H1 (cell line): Measurements from ENCODE around the gene ARHGAP8. TPM values are rescaled to one million over a fixed set of nuclear protein-coding genes. Genes with fewer than 3 reads are reported as not detected.

Experiments used
- CTCF ChIA-PET: fragments of 300-600 bp; sonication (Branson Sonifier 250); formaldehyde crosslinking; loops from one replicate; lab custom pipeline; 2021; ENCODE audit not compliant: partially characterized antibody; lab: Charles Lee
- POLR2A ChIA-PET: fragments of 300-600 bp; sonication (Branson Sonifier 250); formaldehyde crosslinking; loops from one replicate; lab custom pipeline; 2021; ENCODE audit warnings: inconsistent platforms; ENCODE audit not compliant: partially characterized antibody; lab: Charles Lee
- DNase-seq, 2 experiments: peaks; one replicate each; pipeline versions ENCODE4 v3.0.0 to v3.0.0-alpha.2; 2010 to 2022; ENCODE audit warnings: low spot score in 2 of 2, low read depth in 1 of 2, mixed read lengths in 1 of 2
- FAIRE-seq: peaks from 2 replicates; lab custom pipeline; 2011; peaks lifted over from hg19 to GRCh38; lab: Jason Lieb, UNC
- H2AFZ ChIP-seq: 2 replicates; pipeline ENCODE4 v1.8.1; 2012; ENCODE audit warnings: low read length, inconsistent platforms
- H2AK5ac ChIP-seq: 2 replicates; pipeline ENCODE4 v1.6.1; 2013; ENCODE audit warnings: low read depth, low read length
- H2BK120ac ChIP-seq: replicated peaks from 2 replicates; pipeline ENCODE3; 2013; ENCODE audit warnings: low read depth, low read length, inconsistent platforms
- H2BK12ac ChIP-seq: 2 replicates; pipeline ENCODE4 v1.6.1; 2013; ENCODE audit warnings: low read depth, low read length
- H2BK15ac ChIP-seq: 2 replicates; pipeline ENCODE4 v1.6.1; 2013; ENCODE audit warnings: low read length
- H2BK20ac ChIP-seq: 2 replicates; pipeline ENCODE4 v1.6.1; 2013; ENCODE audit warnings: low read length
- H2BK5ac ChIP-seq: 2 replicates; pipeline ENCODE4 v1.6.1; 2013; ENCODE audit warnings: low read depth, low read length
- H3K14ac ChIP-seq: 2 replicates; pipeline ENCODE4 v1.6.1; 2013; ENCODE audit warnings: inconsistent platforms; ENCODE audit not compliant: insufficient read length
- H3K18ac ChIP-seq: 2 replicates; pipeline ENCODE4 v1.6.1; 2013; ENCODE audit warnings: low read length; ENCODE audit errors: extremely low read depth
- H3K23ac ChIP-seq: 2 replicates; pipeline ENCODE4 v1.6.1; 2013; ENCODE audit warnings: inconsistent platforms; ENCODE audit not compliant: insufficient read length
- H3K23me2 ChIP-seq: 2 replicates; pipeline ENCODE4 v1.6.1; 2013; ENCODE audit warnings: low read depth, low read length
- H3K27ac ChIP-seq: 2 replicates; pipeline ENCODE4 v1.6.1; 2011; ENCODE audit warnings: low read depth, low read length, inconsistent platforms
- H3K27me3 ChIP-seq, 4 experiments: replicated peaks in 1 of 4; 1 replicate in 1 of 4; 2 replicates in 3 of 4; pipeline versions ENCODE4 v1.6.1 to v1.8.1; 2011 to 2013; ENCODE audit warnings: low read length in 3 of 4, mild to moderate bottlenecking in 3 of 4, inconsistent platforms in 2 of 4, mixed read lengths in 2 of 4, moderate library complexity in 1 of 4; ENCODE audit not compliant: control insufficient read depth in 3 of 4, insufficient read depth in 3 of 4; ENCODE audit errors: extremely low read depth in 1 of 4
- H3K36me3 ChIP-seq, 4 experiments: 2 replicates each; pipeline versions ENCODE4 v1.6.1 to v1.8.1; 2011 to 2013; ENCODE audit warnings: mild to moderate bottlenecking in 4 of 4, low read length in 3 of 4, moderate library complexity in 2 of 4, control low read depth in 1 of 4, inconsistent platforms in 1 of 4; ENCODE audit not compliant: insufficient read depth in 4 of 4, control insufficient read depth in 2 of 4
- H3K4ac ChIP-seq: replicated peaks from 2 replicates; pipeline ENCODE3; 2013; ENCODE audit warnings: low read length, low read depth, mixed read lengths, inconsistent platforms; ENCODE audit not compliant: insufficient read length
- H3K4me1 ChIP-seq, 4 experiments: replicated peaks in 1 of 4; 1 replicate in 1 of 4; 2 replicates in 3 of 4; pipeline versions ENCODE4 v1.6.1 to v1.8.1; 2011 to 2013; ENCODE audit warnings: low read length in 3 of 4, inconsistent platforms in 2 of 4, mixed read lengths in 1 of 4; ENCODE audit not compliant: insufficient read depth in 4 of 4, control insufficient read depth in 3 of 4
- H3K4me2 ChIP-seq, 2 experiments: 2 replicates each; pipeline versions ENCODE4 v1.6.1 to v1.8.1; 2011 to 2013; ENCODE audit warnings: low read depth in 2 of 2, low read length in 2 of 2, control low read depth in 1 of 2, inconsistent platforms in 1 of 2, mild to moderate bottlenecking in 1 of 2; ENCODE audit not compliant: insufficient read depth in 1 of 2
- H3K4me3 ChIP-seq, 4 experiments: fragments of 200-600, 300-600 bp in 1 of 4; sonication (generic), shearing (Covaris generic), sonication (Bioruptor Twin) in 1 of 4; 2 replicates each; pipeline versions ENCODE4 v1.5.1 to v1.8.1; 2011 to 2016; ENCODE audit warnings: low read length in 4 of 4, low read depth in 3 of 4, control low read depth in 2 of 4, inconsistent platforms in 2 of 4, mild to moderate bottlenecking in 2 of 4, mixed read lengths in 1 of 4, moderate library complexity in 1 of 4; ENCODE audit not compliant: insufficient read depth in 2 of 4; ENCODE audit errors: extremely low read depth in 1 of 4
- H3K56ac ChIP-seq: replicated peaks from 2 replicates; pipeline ENCODE3; 2013; ENCODE audit warnings: low read depth, mild to moderate bottlenecking, mixed read lengths, low read length, inconsistent platforms; ENCODE audit not compliant: insufficient read length
- H3K79me1 ChIP-seq: 2 replicates; pipeline ENCODE4 v1.6.1; 2013; ENCODE audit warnings: low read depth, low read length, control low read depth
- H3K79me2 ChIP-seq, 2 experiments: 2 replicates each; pipeline versions ENCODE4 v1.6.1 to v1.8.1; 2012 to 2013; ENCODE audit warnings: low read length in 2 of 2, mild to moderate bottlenecking in 2 of 2, inconsistent platforms in 1 of 2; ENCODE audit not compliant: insufficient read depth in 2 of 2, control insufficient read depth in 1 of 2
- H3K9ac ChIP-seq, 4 experiments: replicated peaks in 1 of 4; 1 replicate in 1 of 4; 2 replicates in 3 of 4; pipeline versions ENCODE4 v1.6.1 to v1.8.1; 2011 to 2013; ENCODE audit warnings: low read depth in 3 of 4, low read length in 3 of 4, control low read depth in 2 of 4, mild to moderate bottlenecking in 2 of 4, moderate library complexity in 2 of 4, inconsistent platforms in 1 of 4; ENCODE audit errors: extremely low read depth in 1 of 4
- H3K9me3 ChIP-seq, 2 experiments: 2 replicates each; pipeline versions ENCODE4 v1.6.1 to v1.8.1; 2012 to 2013; ENCODE audit warnings: mild to moderate bottlenecking in 2 of 2, moderate library complexity in 2 of 2, control low read depth in 1 of 2, inconsistent platforms in 1 of 2, low read depth in 1 of 2, low read length in 1 of 2, mixed read lengths in 1 of 2; ENCODE audit not compliant: insufficient read depth in 2 of 2
- H4K20me1 ChIP-seq, 2 experiments: replicated peaks in 1 of 2; 2 replicates each; pipeline versions ENCODE3 to v1.8.1; 2011 to 2013; ENCODE audit warnings: inconsistent platforms in 2 of 2, low read length in 2 of 2, mild to moderate bottlenecking in 1 of 2; ENCODE audit not compliant: insufficient read depth in 2 of 2, control insufficient read depth in 1 of 2
- H4K5ac ChIP-seq: 2 replicates; pipeline ENCODE4 v1.6.1; 2013; ENCODE audit warnings: low read length, low read depth, mixed read lengths, inconsistent platforms; ENCODE audit not compliant: insufficient read length
- H4K8ac ChIP-seq: 2 replicates; pipeline ENCODE4 v1.8.0; 2013; ENCODE audit warnings: mild to moderate bottlenecking, moderate library complexity, low read length, inconsistent platforms; ENCODE audit not compliant: insufficient read depth; ENCODE audit errors: extremely low read depth
- H4K91ac ChIP-seq: replicated peaks from 2 replicates; pipeline ENCODE3; 2013; ENCODE audit warnings: low read length, mixed read lengths, inconsistent platforms; ENCODE audit not compliant: insufficient read length
- ASH2L ChIP-seq: fragments of 200-600, 300-600 bp; sonication (generic); IDR thresholded peaks from one replicate; pipeline ENCODE4 v1.7.1; 2017; ENCODE audit warnings: low read length
- EGR1 ChIP-seq: IDR thresholded peaks from 2 replicates; pipeline ENCODE4 v1.6.1; 2011; ENCODE audit warnings: low read depth, low read length, borderline replicate concordance
- EZH2 ChIP-seq: fragments of 200-600 bp; sonication (generic); IDR thresholded peaks from 2 replicates; pipeline ENCODE4 v1.7.1; 2012; ENCODE audit warnings: low read depth, mild to moderate bottlenecking, moderate library complexity, low read length, inconsistent platforms; ENCODE audit not compliant: severe bottlenecking
- SIX5 ChIP-seq: IDR thresholded peaks from 2 replicates; pipeline ENCODE4 v1.6.1; 2011; ENCODE audit warnings: mild to moderate bottlenecking, low read depth, low read length
- WGBS, 2 experiments: shearing (Covaris generic) in 1 of 2; methylation state at CpG; one replicate each; pipeline versions ENCODE4 v1.1.6 to v1.1.7; 2013 to 2015; ENCODE audit warnings: low lambda C conversion rate in 2 of 2, mixed read lengths in 2 of 2, inconsistent platforms in 1 of 2, low coverage in 1 of 2, missing lambda C conversion rate in 1 of 2; ENCODE audit not compliant: insufficient replicate concordance in 2 of 2, insufficient coverage in 1 of 2, insufficient read length in 1 of 2; ENCODE audit errors: extremely low coverage in 1 of 2, missing lambda C conversion rate in 1 of 2; 5-methylcytosine and 5-hydroxymethylcytosine counted together
- polyA plus RNA-seq, 7 experiments: library from polyadenylated mRNA; depleted of rRNA in 3 of 7; stranded (reverse) in 5 of 7; unstranded in 2 of 7; fragments of >200 nt in 5 of 7; fragments of 200-250 nt in 2 of 7; gene quantifications; 1 replicate in 5 of 7; 2 replicates in 1 of 7; 4 replicates in 1 of 7; pipeline versions ENCODE4 v1.2.1 to v1.2.3, GENCODE V29; 2011 to 2013; ENCODE audit warnings: missing spikeins in 2 of 7, mixed read lengths in 2 of 7
- total RNA-seq: library from RNA; stranded (reverse); fragmentation: NEBNext Ultra II Directional; extraction: Animal tissue kit (Norgen Biotek cat#: 25700); gene quantifications from 2 replicates; pipeline ENCODE4 v1.2.1, GENCODE V29; 2021
- TF ChIP-seq, protein P1 (sequence below): IDR thresholded peaks from 2 replicates; pipeline ENCODE4 v1.6.1; 2012; ENCODE audit warnings: inconsistent platforms
- TF ChIP-seq, protein P2 (sequence below): IDR thresholded peaks from 2 replicates; pipeline ENCODE4 v1.6.1; 2012; ENCODE audit warnings: low read length, inconsistent platforms
- TF ChIP-seq, protein P3 (sequence below): IDR thresholded peaks from 2 replicates; pipeline ENCODE4 v1.6.1; 2011; ENCODE audit warnings: low read length, improper control_type of control experiment

Gene ARHGAP8
- total and polyA plus RNA-seq, 2 of the 8 experiments (the other 6 are each of a cell fraction or from before 2014, with no cell fraction given) = 35.6 to 47.7 TPM

DNA sequence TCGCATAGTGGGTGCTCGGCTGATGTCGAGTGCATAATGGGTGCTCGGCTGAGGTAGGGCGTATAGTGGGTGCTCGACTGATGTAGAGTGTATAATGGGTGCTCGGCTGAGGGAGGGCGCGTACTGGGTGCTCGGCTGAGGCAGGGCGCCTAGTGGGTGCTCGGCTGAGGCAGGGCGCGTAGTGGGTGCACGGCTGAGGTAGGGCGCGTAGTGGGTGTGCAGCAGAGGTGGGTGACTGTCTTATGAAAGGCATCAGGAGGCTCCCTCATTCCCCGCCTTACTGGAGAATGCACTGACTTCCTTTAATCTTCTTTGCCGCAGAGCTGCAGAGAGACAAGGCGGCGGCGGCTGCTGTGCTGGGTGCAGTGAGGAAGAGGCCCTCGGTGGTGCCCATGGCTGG lies 33.8 kb downstream of the ARHGAP8 start:
- no peak overlapping the region for H3K9ac ChIP-seq
- H3K56ac ChIP-seq = no peak overlapping the region
- H4K20me1 ChIP-seq = peaks cover 0 to 5% of the 10 kb centered on the region in 2 experiments
- FAIRE-seq (no peak), DNase-seq (no peak)
- no peak overlapping the region for H2AFZ ChIP-seq
- no peak overlapping the region for H3K14ac ChIP-seq
- no peak overlapping the region for H2BK15ac ChIP-seq
- no peak overlapping the region for H3K4ac ChIP-seq
- 92% methylated on average over 23 of the region's 23 CpGs; no CpG with 5 or more reads in 1 of the 2 experiments for WGBS, 2 experiments
- H3K4me3 ChIP-seq = no peak overlapping the region
- H4K5ac ChIP-seq = no peak overlapping the region
- ChIA-PET POLR2A (no interaction called here), CTCF (no interaction called here)
- H3K18ac ChIP-seq = no peak overlapping the region
- no peaks in the 10 kb centered on the region for H3K23me2 ChIP-seq
- no peak overlapping the region for H4K91ac ChIP-seq
- peaks cover 3% of the 10 kb centered on the region; the same call in 1 of the 2 replicates for H3K79me1 ChIP-seq
- H2BK5ac ChIP-seq = no peak overlapping the region
- no peak overlapping the region for H2BK120ac ChIP-seq
- no peak overlapping the region for H2BK12ac ChIP-seq
- no peak overlapping the region for H2BK20ac ChIP-seq
- no peak overlapping the region for H3K27ac ChIP-seq
- no peaks in the 10 kb centered on the region for H3K27me3 ChIP-seq
- no peak overlapping the region for H4K8ac ChIP-seq
- H3K4me1 ChIP-seq = peaks cover 0 to 11% (median 5%) of the 10 kb centered on the region in 4 experiments; a peak in 4 of 7 replicates
- 0 out of 4 replicates have a peak, but pooled peaks cover 0 to 2% of the 10 kb centered on the region in 2 experiments for H3K79me2 ChIP-seq
- H3K23ac ChIP-seq = no peak overlapping the region
- no peak overlapping the region for H3K4me2 ChIP-seq
- no peaks in the 10 kb centered on the region for H3K9me3 ChIP-seq
- H2AK5ac ChIP-seq = no peak overlapping the region
- peaks cover 0 to 9% (median under 1%) of the 10 kb centered on the region in 4 experiments; a peak in 2 of 8 replicates for H3K36me3 ChIP-seq
- TF ChIP-seq, protein P1, sequence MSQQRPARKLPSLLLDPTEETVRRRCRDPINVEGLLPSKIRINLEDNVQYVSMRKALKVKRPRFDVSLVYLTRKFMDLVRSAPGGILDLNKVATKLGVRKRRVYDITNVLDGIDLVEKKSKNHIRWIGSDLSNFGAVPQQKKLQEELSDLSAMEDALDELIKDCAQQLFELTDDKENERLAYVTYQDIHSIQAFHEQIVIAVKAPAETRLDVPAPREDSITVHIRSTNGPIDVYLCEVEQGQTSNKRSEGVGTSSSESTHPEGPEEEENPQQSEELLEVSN = no peak
- TF ChIP-seq EZH2 (no peak), SIX5 (no peak), ASH2L (no peak), EGR1 (no peak)
- TF ChIP-seq, protein P2, sequence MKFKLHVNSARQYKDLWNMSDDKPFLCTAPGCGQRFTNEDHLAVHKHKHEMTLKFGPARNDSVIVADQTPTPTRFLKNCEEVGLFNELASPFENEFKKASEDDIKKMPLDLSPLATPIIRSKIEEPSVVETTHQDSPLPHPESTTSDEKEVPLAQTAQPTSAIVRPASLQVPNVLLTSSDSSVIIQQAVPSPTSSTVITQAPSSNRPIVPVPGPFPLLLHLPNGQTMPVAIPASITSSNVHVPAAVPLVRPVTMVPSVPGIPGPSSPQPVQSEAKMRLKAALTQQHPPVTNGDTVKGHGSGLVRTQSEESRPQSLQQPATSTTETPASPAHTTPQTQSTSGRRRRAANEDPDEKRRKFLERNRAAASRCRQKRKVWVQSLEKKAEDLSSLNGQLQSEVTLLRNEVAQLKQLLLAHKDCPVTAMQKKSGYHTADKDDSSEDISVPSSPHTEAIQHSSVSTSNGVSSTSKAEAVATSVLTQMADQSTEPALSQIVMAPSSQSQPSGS = no peak
- TF ChIP-seq, protein P3, sequence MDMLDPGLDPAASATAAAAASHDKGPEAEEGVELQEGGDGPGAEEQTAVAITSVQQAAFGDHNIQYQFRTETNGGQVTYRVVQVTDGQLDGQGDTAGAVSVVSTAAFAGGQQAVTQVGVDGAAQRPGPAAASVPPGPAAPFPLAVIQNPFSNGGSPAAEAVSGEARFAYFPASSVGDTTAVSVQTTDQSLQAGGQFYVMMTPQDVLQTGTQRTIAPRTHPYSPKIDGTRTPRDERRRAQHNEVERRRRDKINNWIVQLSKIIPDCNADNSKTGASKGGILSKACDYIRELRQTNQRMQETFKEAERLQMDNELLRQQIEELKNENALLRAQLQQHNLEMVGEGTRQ = no peak
